ENCODE data around the gene RAPGEF2. TPM values are rescaled to one million over a fixed set of nuclear protein-coding genes. Genes with fewer than 3 reads are reported as not detected.
"Not testable (repeated sequence)": the region's sequence is repeated elsewhere in the genome, so short reads cannot be mapped to it uniquely, and the experiment has no call there.

The RAPGEF2 gene
- total RNA-seq, 2 donors from 2014 or later: 13.6 to 21.3 TPM

DNA sequence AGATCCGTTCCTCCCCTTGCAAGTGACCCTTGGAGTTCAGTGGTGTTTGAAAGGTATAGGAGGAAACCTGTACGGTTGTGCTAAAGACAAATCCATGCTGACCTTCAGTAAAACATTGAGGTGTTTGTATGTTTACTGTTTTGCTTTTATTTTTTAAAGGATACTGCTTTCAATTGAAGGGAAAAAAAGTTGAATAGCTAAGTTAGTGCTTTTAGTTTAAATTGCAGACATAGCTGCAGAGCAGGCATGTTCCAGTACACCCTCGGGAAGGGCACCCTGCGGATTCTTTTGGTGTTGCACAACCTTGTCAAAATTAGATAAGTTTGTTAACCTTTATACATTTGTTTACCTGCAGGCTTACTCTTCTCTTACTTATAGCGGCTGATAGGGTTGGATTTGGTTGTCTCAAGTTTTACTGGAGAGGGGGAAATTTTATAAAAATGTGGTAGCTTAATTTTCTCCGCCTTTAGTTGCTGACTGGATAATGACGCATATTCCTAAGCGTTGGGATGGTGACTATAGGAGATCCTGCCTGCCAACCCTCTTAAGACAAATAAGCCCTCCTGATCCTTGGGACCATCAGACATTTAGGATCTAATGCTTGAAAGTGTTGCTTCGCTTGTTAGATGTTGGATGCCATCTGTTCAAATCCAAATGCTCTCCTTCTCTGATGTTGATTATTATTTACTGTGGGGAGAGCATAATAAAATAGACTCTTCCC is 2.0 kb downstream of the RAPGEF2 start:
- DNase-seq (peak in 1 of 2 donors; percentile 6), ATAC-seq (replicated peaks in 1 of 2) (no peak)
- peaks cover 22% of the 10 kb centered on the region for H3K27me3 Mint-ChIP-seq (ENCODE audit: low read depth)
- H3K27ac Mint-ChIP-seq: peak overlapping the region; percentile 51
- H3K4me1 Mint-ChIP-seq (ENCODE audit: low read depth): peaks cover 72% of the 10 kb centered on the region
- no peaks in the 10 kb centered on the region for H3K36me3 Mint-ChIP-seq (ENCODE audit: insufficient read depth in 2 of 2)
- no peaks in the 10 kb centered on the region for H3K9me3 Mint-ChIP-seq
- peak overlapping the region; percentile 85 to 86 for H3K4me3 Mint-ChIP-seq

DNA sequence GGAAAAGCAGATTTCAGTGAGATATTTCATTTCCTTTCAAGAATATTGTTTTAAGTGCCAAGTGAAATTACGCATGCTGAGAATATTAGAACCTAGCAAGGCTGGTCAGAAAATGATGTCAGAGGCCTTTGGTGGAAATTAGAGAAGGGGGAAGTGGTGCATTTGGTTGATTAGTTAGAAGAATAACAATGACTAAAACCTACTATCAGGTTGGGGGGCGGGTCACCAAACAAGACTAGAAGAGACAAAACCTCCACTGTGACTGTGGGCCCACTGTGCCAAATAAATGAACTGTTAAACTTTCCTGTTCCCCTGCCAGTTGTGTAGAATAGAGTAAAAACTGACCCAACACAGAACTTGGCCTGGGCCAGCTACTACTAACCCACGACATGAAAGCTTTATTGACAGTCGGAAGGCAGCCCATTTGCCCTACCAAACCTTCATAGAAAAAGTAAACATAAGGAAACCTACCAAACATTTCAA is 2.9 kb downstream of the RAPGEF2 start:
- peak overlapping the region; percentile 85 to 86 for H3K4me3 Mint-ChIP-seq
- no peak for ATAC-seq (replicated peaks in 1 of 2)

DNA sequence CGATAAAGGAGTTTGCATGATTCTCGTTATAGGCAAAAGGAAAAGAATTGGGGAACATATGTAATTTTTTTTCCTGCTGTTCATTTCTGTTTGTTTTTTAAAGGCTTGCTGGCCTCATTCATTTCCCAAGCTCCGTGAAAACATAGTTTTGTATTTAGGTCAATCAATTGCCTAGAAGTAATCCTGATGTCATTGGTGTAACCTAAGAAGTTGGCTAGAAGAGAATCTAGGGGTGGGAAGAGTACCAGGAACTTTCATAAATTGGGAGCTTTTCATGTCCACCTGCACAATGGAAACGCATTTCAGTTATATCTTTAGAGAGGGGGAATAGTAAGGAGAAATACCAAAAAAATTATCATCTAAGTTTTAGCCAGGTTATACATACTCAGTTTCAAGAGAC is 3.8 kb downstream of the RAPGEF2 start:
- Mint-ChIP-seq H3K4me1 (ENCODE audit: low read depth) (peaks cover 70% of the 10 kb centered on the region), H3K27ac (peak overlapping the region; percentile 69), H3K4me3 (peak overlapping the region; percentile 75 to 92), H3K36me3 (ENCODE audit: insufficient read depth in 2 of 2) (no peaks in the 10 kb centered on the region), H3K9me3 (no peaks in the 10 kb centered on the region), H3K27me3 (ENCODE audit: low read depth) (peaks cover 9% of the 10 kb centered on the region)
- ATAC-seq (replicated peaks in 1 of 2) (no peak), DNase-seq (no peak)

More for the DNA sequence above, 2.9 kb downstream of the RAPGEF2 start:
- no peaks in the 10 kb centered on the region for H3K36me3 Mint-ChIP-seq (ENCODE audit: insufficient read depth in 2 of 2)
- H3K4me1 Mint-ChIP-seq (ENCODE audit: low read depth): peaks cover 72% of the 10 kb centered on the region
- peaks cover 17% of the 10 kb centered on the region for H3K27me3 Mint-ChIP-seq (ENCODE audit: low read depth)
- peak overlapping the region; percentile 51 for H3K27ac Mint-ChIP-seq
- peak in 1 of 2 donors; percentile 6 for DNase-seq
- no peaks in the 10 kb centered on the region for H3K9me3 Mint-ChIP-seq

DNA sequence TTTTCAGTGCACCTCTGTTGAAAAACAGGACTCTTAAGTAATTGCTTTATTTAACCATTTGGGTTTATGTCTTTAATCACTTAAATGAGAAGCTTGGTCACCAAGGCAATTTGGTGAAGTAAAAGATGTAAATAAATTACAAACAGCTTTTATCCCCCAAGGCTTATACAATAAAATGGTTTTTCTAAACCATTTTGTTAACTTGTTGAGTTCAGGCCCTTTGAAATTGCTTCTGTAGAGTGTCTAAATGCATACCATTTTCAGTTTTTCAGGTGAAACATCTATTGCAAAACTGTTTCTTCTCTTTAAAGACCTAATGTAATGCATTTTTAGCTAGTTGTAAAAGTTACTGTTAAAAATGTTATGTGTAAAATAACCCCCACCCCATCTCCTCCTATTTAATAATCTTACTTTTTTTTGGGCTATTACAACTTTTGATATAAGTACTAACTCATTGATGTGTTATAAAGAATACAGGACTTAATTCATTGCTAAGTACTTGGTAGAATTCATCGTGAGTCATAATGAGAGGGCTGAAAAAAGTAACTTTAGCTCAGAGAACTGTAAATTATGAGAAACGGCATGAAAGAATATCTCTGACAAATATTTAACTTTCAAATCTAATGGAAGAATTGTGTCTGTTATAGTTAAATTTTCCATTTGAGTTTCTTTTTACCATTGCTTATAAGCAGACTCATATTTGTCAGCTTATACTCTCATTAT is 4.5 kb downstream of the RAPGEF2 start:
- Mint-ChIP-seq H3K4me1 (ENCODE audit: low read depth) (peaks cover 67% of the 10 kb centered on the region), H3K9me3 (no peaks in the 10 kb centered on the region), H3K36me3 (ENCODE audit: insufficient read depth in 2 of 2) (no peaks in the 10 kb centered on the region), H3K27ac (peak overlapping the region; percentile 69), H3K4me3 (peak overlapping the region; percentile 75 to 92), H3K27me3 (ENCODE audit: low read depth) (peaks cover 1% of the 10 kb centered on the region)
- DNase-seq (no peak), ATAC-seq (replicated peaks in 1 of 2) (no peak)

DNA sequence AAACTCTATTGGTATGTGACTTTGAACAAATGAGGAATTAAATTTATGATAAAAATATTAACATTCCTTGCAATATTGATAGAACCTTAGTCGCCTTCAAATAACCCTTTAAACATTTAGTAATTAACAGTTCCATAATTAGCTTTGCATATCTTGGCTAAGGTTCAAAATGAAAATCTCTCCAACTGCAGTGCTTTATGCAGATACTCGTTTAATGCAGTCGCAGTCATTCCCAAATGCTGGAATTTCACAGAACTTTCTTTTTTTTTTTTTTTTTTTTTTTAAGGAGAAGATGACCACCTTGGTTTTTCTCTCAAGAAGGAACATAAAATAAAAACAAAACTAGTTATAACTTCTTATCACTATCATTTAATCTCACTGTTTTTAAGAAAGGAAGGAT is 5.2 kb downstream of the RAPGEF2 start:
- Mint-ChIP-seq H3K9me3 (no peaks in the 10 kb centered on the region), H3K36me3 (ENCODE audit: insufficient read depth in 2 of 2) (peaks cover 0 to 3% of the 10 kb centered on the region in 2 donors), H3K4me3 (no peak overlapping the region), H3K27me3 (ENCODE audit: low read depth) (no peaks in the 10 kb centered on the region), H3K27ac (no peak overlapping the region), H3K4me1 (ENCODE audit: low read depth) (peaks cover 66% of the 10 kb centered on the region)
- ATAC-seq (replicated peaks in 1 of 2) (no peak), DNase-seq (no peak)

DNA sequence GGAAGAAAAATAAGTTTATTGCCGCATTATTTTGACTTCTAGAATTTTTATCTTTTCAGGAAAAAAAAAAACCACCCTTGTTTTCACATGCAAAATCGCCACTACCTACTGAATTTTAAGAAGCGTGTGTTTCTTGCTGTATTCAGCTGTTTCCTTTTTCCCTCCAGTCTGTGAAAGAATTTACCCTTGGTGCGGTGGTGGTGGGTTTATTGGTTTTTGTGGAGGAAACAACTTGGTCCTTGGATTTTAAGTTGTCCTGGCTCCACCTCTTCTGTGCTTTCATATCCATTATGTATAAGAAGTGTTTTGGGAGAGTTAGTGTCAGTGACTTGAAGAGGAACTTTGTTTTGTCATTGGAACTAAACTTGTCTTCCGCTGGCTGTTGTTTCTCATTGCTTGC is 8.1 kb downstream of the RAPGEF2 start:
- Mint-ChIP-seq H3K36me3 (ENCODE audit: insufficient read depth in 2 of 2) (peaks cover 0 to 11% of the 10 kb centered on the region in 2 donors), H3K4me3 (no peak overlapping the region), H3K27me3 (ENCODE audit: low read depth) (no peaks in the 10 kb centered on the region), H3K4me1 (ENCODE audit: low read depth) (peaks cover 53% of the 10 kb centered on the region), H3K27ac (peak overlapping the region; percentile 28), H3K9me3 (peaks cover 0 to 3% of the 10 kb centered on the region in 2 donors)
- ATAC-seq (replicated peaks in 1 of 2) (no peak), DNase-seq (no peak)

DNA sequence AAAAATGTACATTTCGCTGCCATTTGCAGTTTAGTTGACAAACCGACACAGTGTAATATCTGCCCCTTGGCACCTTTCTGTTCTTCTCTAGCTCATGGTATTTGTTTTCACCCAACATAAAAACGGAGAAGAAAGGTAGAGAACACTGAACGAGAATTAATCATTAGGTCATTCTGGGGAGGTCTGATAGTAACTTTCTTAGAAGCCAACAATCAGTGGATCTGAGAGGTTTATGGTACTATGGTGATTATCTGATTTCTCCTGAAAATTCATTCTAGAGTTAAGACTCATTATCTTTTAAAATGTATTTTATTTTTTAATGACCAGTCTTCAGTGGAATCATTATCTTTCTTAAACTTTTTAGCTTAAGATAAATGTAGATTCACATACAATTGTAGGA is 8.5 kb downstream of the RAPGEF2 start:
- Mint-ChIP-seq H3K36me3 (ENCODE audit: insufficient read depth in 2 of 2) (peaks cover 0 to 11% of the 10 kb centered on the region in 2 donors), H3K4me3 (no peak overlapping the region), H3K27ac (peak overlapping the region; percentile 28), H3K9me3 (peaks cover 0 to 3% of the 10 kb centered on the region in 2 donors), H3K27me3 (ENCODE audit: low read depth) (no peaks in the 10 kb centered on the region), H3K4me1 (ENCODE audit: low read depth) (peaks cover 53% of the 10 kb centered on the region)
- ATAC-seq (replicated peaks in 1 of 2) (no peak), DNase-seq (no peak)

DNA sequence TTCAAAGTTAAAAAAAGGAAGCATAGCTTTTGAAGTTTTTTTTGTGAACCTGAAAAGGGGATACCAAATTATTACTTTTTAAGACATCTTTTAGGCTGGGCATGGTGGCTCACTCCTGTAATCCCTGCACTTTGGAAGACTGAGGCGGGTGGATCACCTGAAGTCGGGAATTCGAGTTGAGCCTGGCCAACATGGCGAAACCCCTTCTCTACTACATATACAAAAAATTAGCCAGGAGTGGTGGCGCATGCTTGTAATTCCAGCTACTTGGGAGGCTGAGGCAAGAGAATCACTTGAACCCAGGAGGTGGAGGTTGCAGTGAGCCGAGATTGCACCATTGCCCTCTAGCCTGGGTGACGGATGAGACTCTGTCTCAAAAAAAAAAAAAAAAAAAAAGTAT is 10.5 kb downstream of the RAPGEF2 start:
- not testable (repeated sequence) for H3K4me3 Mint-ChIP-seq; H3K9me3 Mint-ChIP-seq; H3K27me3 Mint-ChIP-seq (ENCODE audit: low read depth); H3K27ac Mint-ChIP-seq; ATAC-seq (replicated peaks in 1 of 2); DNase-seq
- peaks cover 49% of the 10 kb centered on the region for H3K4me1 Mint-ChIP-seq (ENCODE audit: low read depth)
- peaks cover 0 to 11% of the 10 kb centered on the region in 2 donors for H3K36me3 Mint-ChIP-seq (ENCODE audit: insufficient read depth in 2 of 2)

DNA sequence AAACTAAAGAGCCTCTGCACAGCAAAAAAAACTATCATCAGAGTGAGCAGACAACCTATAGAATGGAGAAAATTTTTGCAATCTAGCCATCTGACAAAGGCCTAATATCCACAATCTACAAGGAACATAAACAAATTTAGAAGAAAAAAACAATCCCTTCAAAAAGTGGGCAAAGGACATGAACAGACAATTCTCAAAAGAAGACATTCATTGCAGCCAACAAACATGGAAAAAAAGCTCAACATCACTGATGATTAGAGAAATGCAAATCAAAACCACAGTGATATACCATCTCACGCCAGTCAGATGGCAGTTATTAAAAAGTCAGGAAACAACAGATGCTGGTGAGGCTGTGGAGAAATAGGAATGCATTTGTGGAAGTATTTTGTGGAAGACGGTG is 13.2 kb downstream of the RAPGEF2 start:
- not testable (repeated sequence) for H3K4me3 Mint-ChIP-seq; DNase-seq; H3K27me3 Mint-ChIP-seq (ENCODE audit: low read depth); H3K9me3 Mint-ChIP-seq; H3K27ac Mint-ChIP-seq; ATAC-seq (replicated peaks in 1 of 2)
- peaks cover 30% of the 10 kb centered on the region for H3K4me1 Mint-ChIP-seq (ENCODE audit: low read depth)
- H3K36me3 Mint-ChIP-seq (ENCODE audit: insufficient read depth in 2 of 2): peaks cover 0 to 11% of the 10 kb centered on the region in 2 donors

DNA sequence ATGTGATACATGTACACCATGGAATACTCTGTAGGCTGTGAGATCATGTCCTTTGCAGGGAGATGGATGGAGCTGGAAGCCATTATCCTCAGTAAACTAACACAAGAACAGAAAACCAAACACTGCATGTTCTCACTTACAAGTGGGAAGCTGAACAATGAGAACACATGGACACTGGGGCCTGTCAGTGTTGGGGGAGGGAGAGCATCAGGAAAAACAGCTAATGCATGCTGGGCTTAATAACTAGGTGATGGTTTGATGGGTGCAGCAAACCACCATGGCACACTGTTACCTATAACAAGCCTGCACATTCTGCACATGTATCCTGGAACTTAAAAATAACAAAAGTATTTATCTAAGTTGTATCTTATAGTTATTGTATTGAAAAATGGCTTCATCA is 13.8 kb downstream of the RAPGEF2 start:
- H3K9me3 Mint-ChIP-seq; H3K4me3 Mint-ChIP-seq; H3K27ac Mint-ChIP-seq; H3K27me3 Mint-ChIP-seq (ENCODE audit: low read depth); ATAC-seq (replicated peaks in 1 of 2); DNase-seq: not testable (repeated sequence)
- peaks cover 0 to 11% of the 10 kb centered on the region in 2 donors for H3K36me3 Mint-ChIP-seq (ENCODE audit: insufficient read depth in 2 of 2)
- H3K4me1 Mint-ChIP-seq (ENCODE audit: low read depth): peaks cover 26% of the 10 kb centered on the region

DNA sequence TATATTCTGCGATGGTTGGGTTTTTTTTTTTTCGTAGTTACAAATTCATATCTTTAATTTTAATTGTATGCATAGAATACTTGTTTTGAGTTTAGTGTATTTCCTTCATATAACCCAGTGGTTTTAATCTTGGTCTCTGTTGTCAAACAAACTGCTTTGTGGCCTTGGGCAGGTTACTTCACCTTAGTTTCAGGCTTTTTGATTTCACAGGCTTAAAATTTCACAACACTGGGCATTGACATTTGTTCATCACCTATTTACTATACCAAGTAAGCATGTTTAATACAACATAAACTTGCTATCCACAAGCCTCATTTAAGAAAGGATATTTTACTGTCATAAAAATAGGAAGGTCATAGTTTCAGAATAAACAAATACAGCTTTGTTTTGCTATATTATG is 14.7 kb downstream of the RAPGEF2 start:
- Mint-ChIP-seq H3K27ac (peak overlapping the region; percentile 42), H3K4me3 (no peak overlapping the region), H3K27me3 (ENCODE audit: low read depth) (no peaks in the 10 kb centered on the region), H3K36me3 (ENCODE audit: insufficient read depth in 2 of 2) (peaks cover 0 to 11% of the 10 kb centered on the region in 2 donors), H3K9me3 (peaks cover 0 to 3% of the 10 kb centered on the region in 2 donors), H3K4me1 (ENCODE audit: low read depth) (peaks cover 22% of the 10 kb centered on the region)
- no peak for ATAC-seq (replicated peaks in 1 of 2)
- no peak for DNase-seq

DNA sequence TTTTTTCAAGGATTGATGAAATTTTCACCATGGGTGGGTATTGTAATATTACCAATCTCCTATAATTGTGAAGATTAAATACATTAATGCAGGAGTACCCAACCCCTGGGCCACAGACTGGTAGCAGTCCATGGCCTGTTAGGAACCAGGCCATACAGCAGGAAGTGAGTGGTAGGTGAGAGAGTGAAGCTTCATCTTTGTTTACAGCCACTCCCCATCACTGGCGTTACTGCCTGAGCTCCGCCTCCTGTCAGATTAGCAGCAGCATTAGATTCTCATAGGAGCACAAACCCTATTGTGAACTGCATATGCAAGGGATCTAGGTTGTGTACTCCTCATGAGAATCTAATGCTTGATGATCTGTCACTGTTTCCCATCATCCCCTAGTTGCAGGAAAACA is 15.1 kb downstream of the RAPGEF2 start:
- ATAC-seq (replicated peaks in 1 of 2) (peak in 1 of 2 donors; percentile 64), DNase-seq (no peak)
- H3K4me3 Mint-ChIP-seq: no peak overlapping the region

DNA sequence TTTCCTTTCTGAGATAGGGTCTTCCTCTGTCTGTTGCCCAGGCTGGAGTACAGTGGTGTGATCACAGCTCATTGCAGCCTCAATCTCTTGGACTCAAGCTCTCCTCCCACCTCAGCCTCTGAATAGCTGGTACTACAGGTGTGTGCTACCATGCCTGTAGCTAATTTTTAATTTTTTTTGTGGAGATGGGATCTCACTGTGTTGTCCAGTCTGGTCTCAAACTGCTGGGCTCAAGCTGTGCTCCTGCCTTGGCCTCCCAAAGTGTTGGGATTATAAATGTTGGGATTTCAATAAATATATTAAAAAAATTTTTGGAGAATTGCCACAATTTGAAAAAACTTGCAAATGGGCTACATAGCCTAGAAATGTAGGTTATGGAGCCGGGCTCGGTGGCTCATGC is 18.5 kb downstream of the RAPGEF2 start:
- no peaks in the 10 kb centered on the region for H3K9me3 Mint-ChIP-seq
- DNase-seq (no peak), ATAC-seq (replicated peaks in 1 of 2) (no peak)
- no peak overlapping the region for H3K27ac Mint-ChIP-seq
- no peak overlapping the region for H3K4me3 Mint-ChIP-seq
- peaks cover 25% of the 10 kb centered on the region for H3K4me1 Mint-ChIP-seq (ENCODE audit: low read depth)
- H3K27me3 Mint-ChIP-seq (ENCODE audit: low read depth): no peaks in the 10 kb centered on the region
- peaks cover 0 to 1% of the 10 kb centered on the region in 2 donors for H3K36me3 Mint-ChIP-seq (ENCODE audit: insufficient read depth in 2 of 2)

More for the DNA sequence above, 15.1 kb downstream of the RAPGEF2 start:
- Mint-ChIP-seq H3K27ac (no peak overlapping the region), H3K27me3 (ENCODE audit: low read depth) (no peaks in the 10 kb centered on the region), H3K9me3 (peaks cover 0 to 3% of the 10 kb centered on the region in 2 donors), H3K4me1 (ENCODE audit: low read depth) (peaks cover 22% of the 10 kb centered on the region), H3K36me3 (ENCODE audit: insufficient read depth in 2 of 2) (peaks cover 0 to 10% of the 10 kb centered on the region in 2 donors)
